ENCODE data around the gene TGFBR3L. TPM values are rescaled to one million over a fixed set of nuclear protein-coding genes. Genes with fewer than 3 reads are reported as not detected.
A peak's percentile ranks its signal among the peaks of the same experiment; 100 is the strongest.
"Not testable (repeated sequence)": the region's sequence is repeated elsewhere in the genome, so short reads cannot be mapped to it uniquely, and the experiment has no call there.

The TGFBR3L gene
- total RNA-seq, 1 donor from 2014 or later = 10.9 TPM

GRCh38 chr19:7912697-7913564, 1.7 kb upstream of the TGFBR3L start:
- no peak for ATAC-seq (ENCODE audit: poor library complexity)
- no peak for DNase-seq
- intact Hi-C loops (cut with DNase I) = no loop called here

GRCh38 chr19:7913652-7914051, 978 bp upstream of the TGFBR3L start:
- DNase-seq (no peak), ATAC-seq (ENCODE audit: poor library complexity) (no peak)

GRCh38 chr19:7914099-7914498, 531 bp upstream of the TGFBR3L start:
- ATAC-seq (ENCODE audit: poor library complexity) (no peak), DNase-seq (no peak)
- intact Hi-C loops (cut with DNase I) = no loop called here

More at GRCh38 chr19:7913652-7914051, 978 bp upstream of the TGFBR3L start:
- intact Hi-C loops (cut with DNase I) = no loop called here

- no peak for DNase-seq
- intact Hi-C loops (cut with DNase I) = no loop called here
Measured at GRCh38 chr19:7915250-7916102, 846 bp downstream of the TGFBR3L start.

DNA sequence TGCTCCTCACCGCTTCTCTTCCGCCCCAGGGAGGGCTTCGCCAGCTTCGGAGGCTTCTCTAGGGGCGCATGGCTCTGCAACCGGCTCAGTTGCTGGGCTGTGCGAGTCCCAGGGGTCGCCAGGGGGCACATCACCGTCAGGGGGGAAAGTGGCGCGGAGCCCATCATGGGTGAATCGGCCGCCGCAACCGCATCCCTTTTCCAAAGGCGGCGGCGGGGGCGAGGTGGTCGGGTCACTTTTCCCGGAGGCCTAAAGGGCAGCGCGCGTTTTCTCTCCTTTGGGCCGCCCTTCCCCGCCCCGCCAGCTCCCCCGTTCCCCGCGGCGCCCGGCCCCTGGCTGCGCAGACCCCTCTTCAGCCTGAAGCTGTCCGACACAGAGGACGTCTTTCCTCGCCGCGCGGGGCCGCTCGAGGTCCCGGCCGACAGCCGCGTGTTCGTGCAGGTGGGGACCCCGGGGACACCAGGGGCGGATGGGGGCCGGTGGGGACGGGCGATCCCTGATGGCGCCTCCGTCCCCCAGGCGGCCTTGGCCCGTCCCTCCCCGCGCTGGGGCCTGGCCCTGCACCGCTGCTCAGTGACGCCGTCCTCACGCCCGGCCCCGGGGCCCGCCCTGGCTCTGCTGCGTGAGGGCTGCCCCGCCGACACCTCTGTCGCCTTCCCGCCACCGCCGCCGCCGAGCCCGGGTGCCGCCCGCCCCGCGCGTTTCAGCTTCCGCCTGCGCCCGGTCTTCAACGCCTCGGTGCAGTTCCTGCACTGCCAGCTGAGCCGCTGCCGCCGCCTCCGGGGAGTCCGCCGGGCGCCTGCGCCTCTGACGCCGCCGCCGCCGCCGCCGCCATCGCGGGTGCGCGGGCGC, 1.7 kb downstream of the TGFBR3L start:
- DNase-seq (no peak), ATAC-seq (ENCODE audit: poor library complexity) (no peak)
- intact Hi-C loops (cut with DNase I) = no loop called here

More at GRCh38 chr19:7915250-7916102, 846 bp downstream of the TGFBR3L start:
- no peak for ATAC-seq (ENCODE audit: poor library complexity)

DNA sequence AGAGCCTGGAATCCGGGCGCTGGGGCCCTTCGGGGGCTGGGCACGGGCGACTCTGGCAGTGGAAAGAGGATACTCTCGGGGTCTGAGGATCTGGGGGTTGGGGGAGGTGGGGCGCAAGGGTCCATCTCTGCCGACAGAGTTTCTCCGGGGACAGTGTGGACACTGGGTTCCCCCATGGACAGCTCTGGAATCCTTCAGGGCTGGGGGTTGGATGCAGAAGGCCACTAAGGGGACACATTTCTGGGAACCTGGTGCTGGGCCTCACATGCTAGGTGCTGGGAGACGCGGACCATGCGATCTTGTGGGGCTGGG, 2.3 kb downstream of the TGFBR3L start:
- ATAC-seq (ENCODE audit: poor library complexity) = no peak
- intact Hi-C loops (cut with DNase I) = no loop called here

GRCh38 chr19:7917267-7918061, 2.8 kb downstream of the TGFBR3L start:
- DNase-seq (peak; percentile 73), ATAC-seq (ENCODE audit: poor library complexity) (peak; percentile 9)
- intact Hi-C loops (cut with DNase I) = no loop called here

More for the DNA sequence above, 2.3 kb downstream of the TGFBR3L start:
- no peak for DNase-seq

DNA sequence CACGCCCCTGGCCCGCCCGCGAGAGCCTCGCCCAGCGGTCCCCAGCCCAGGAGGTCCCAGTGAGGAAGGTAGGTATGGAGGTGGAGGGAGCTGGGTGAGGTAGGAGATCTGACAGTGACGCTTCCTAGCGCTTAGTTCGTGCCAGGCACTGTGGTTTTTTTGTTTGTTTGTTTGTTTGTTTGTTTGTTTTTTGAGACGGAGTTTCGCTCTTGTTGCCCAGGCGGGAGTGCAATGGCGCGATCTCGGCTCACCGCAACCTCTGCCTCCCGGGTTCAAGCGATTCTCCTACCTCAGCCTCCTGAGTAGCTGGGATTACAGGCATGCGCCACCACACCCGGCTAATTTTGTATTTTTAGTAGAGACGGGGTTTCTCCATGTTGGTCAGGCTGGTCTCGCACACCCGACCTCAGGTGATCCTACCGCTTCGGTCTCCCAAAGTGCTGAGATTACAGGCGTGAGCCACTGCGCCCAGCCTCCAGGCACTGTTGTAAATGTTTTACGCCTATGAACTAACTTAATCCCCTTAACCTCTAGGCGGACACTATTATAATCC, 3.5 kb downstream of the TGFBR3L start:
- DNase-seq; ATAC-seq (ENCODE audit: poor library complexity); intact Hi-C loops (cut with DNase I): not testable (repeated sequence)

DNA sequence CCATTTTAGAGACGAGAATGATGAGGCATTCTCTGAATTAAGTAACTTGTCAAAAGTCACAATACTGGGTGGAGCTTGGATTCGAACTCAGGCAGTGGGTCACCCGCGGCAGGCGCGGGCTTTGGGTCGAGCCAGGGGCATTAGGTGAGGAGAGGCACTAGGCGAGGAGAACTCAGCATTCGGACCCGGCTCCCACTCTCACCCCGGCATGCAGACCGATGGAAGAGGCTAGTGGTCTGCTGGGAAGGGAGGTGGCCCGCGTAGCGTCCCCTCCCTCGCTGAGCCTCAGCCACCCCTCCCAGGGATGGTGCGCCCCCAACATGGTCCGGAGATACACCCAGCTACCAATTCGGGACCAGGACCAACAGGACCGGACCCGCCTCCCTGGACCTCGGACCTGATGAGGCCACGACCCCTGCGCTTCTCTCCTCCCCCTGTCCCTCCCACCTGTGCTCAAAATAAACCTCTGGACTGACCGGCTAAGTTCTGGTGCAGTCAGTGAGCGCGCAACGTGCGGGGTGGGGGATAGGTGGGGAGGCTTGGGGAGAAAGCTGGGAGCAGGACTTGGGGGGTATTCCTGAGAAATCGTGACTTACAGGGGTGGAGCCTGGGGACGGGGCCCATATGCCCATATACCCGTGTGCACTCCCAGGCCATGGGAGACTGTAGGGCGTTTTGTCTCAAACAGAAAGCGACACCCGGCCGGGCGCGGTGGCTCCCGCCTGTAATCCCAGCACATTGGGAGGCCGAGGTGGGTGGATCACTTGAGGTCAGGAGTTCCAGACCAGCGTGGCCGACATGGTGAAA, 4.2 kb downstream of the TGFBR3L start:
- intact Hi-C loops (cut with DNase I) = no loop called here
- no peak for DNase-seq

GRCh38 chr19:7919610-7920518, 5.2 kb downstream of the TGFBR3L start, which contains the start of gene SNAPC2:
SNAPC2 (plus strand) TSS chr19:7920338; CDS start chr19:7920367, 29 bp downstream.
- ATAC-seq (ENCODE audit: poor library complexity) (peak; percentile 76), DNase-seq (peak; percentile 99)
- intact Hi-C loops (cut with DNase I) = no loop called here

More for the DNA sequence above, 4.2 kb downstream of the TGFBR3L start:
- ATAC-seq (ENCODE audit: poor library complexity) = no peak

- ATAC-seq (ENCODE audit: poor library complexity) = peak; percentile 86
- intact Hi-C loops (cut with DNase I) = no loop called here
- peak; percentile 100 for DNase-seq
Measured at GRCh38 chr19:7920519-7921301, 6.1 kb downstream of the TGFBR3L start.

GRCh38 chr19:7921302-7921966, 6.8 kb downstream of the TGFBR3L start:
- ATAC-seq (ENCODE audit: poor library complexity) (no peak), DNase-seq (no peak)
- intact Hi-C loops (cut with DNase I) = no loop called here

DNA sequence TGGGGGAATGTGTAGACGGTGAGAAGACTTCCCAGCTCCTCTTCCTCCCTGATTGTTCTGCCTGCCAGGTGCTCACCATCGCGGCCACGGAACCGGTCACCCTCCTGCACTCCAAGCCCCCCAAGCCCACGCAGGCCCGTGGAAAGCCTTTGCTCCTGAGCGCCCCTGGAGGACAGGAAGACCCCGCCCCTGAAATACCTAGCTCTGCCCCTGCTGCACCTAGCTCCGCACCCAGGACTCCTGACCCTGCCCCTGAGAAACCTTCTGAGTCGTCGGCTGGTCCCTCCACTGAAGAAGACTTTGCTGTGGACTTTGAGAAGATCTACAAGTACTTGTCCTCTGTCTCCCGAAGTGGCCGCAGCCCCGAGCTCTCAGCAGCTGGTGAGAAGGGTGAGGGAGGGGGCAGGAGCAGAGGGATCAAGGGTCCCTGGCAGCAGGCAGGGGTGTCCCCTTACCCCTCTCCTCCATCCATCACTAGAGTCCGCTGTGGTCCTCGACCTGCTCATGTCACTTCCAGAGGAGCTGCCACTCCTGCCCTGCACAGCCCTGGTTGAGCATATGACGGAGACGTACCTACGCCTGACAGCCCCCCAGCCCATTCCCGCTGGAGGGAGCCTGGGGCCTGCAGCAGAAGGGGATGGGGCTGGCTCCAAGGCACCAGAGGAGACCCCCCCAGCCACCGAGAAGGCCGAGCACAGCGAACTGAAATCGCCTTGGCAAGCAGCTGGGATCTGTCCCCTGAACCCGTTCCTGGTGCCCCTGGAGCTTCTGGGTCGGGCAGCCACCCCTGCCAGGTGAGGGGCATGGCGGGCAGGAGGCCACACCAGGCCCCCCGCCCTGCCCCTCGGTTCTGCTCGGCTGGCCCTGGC, 7.6 kb downstream of the TGFBR3L start:
- no peak for ATAC-seq (ENCODE audit: poor library complexity)
- intact Hi-C loops (cut with DNase I) = no loop called here
- DNase-seq = no peak

DNA sequence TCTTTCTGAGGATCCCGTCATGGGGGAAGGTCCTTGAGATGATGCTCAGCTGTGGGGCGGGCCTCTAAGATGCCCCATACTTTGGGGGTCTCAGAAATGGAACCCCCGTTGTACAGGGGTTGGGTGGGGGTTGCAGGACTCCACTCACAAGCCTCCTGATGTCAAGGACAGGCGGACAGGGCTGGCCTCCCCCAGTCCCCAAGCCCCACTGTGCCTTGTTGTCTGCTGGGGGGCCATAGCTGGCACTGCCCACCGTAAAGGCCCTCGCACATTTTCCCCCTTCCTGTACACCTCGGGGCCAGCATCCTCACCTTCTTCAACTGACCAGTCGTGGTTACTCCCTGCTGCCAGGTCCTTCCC, 8.2 kb downstream of the TGFBR3L start:
- intact Hi-C loops (cut with DNase I) = no loop called here
- DNase-seq (no peak), ATAC-seq (ENCODE audit: poor library complexity) (no peak)
